Cerebellar cortex (tissue), 1 donor: ENCODE measurements around the gene PDE7B.
"Not testable (repeated sequence)": the region's sequence is repeated elsewhere in the genome, so short reads cannot be mapped to it uniquely, and the experiment has no call there.

Source experiments
- DNase-seq: peaks from one replicate; pipeline ENCODE4 v3.0.0-alpha.2; 2015; ENCODE audit warnings: low spot score

The PDE7B gene

GRCh38 chr6:136073216-136073615, 221.7 kb downstream of the PDE7B start:
- no peak for DNase-seq

- no peak for DNase-seq
Observed at GRCh38 chr6:136076496-136076895, 225.0 kb downstream of the PDE7B start.

- no peak for DNase-seq
Observed at GRCh38 chr6:136077834-136078576, 226.5 kb downstream of the PDE7B start.

GRCh38 chr6:136079701-136080565, 228.4 kb downstream of the PDE7B start:
- DNase-seq = no peak

DNA sequence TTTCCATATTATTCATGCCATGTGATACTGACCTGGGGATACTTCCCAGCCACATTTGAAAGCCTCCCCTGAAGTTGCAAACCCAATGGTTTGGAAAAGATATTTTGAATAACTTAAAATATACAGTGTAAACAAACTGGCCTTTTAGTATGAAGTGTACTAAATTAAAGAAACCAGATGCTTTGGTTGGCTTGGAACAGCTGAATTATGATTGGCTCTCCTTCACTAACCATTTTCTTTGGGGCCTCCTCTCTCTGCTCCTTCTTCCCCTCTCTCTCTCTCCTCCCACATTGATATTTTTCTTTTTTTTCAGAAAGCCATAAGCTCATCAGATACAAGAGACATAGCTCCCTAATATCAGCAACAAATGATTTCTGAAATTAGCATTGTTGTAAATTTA, 232.0 kb downstream of the PDE7B start:
- no peak for DNase-seq

DNA sequence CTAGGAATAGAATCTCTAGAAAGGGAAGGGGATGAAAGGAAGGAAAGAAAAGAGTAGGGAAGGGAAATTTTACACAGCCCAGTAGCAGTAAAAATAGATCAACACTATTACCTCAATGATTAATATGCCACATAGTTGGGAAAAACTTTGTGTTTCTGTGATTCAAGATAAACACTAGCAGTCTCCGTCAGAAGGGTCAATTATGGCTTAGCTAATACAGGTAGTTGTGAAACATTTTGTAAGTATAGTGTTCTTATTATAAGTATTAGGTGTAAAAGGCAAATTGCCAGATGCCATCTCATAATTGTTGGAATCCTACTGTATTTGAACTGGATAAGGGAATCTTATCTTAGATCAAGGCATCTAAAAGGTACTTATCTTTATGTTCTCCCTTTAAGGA, 232.9 kb downstream of the PDE7B start:
- DNase-seq = no peak

GRCh38 chr6:136085370-136086115, 234.0 kb downstream of the PDE7B start:
- no peak for DNase-seq

GRCh38 chr6:136086686-136087085, 235.2 kb downstream of the PDE7B start:
- no peak for DNase-seq

DNA sequence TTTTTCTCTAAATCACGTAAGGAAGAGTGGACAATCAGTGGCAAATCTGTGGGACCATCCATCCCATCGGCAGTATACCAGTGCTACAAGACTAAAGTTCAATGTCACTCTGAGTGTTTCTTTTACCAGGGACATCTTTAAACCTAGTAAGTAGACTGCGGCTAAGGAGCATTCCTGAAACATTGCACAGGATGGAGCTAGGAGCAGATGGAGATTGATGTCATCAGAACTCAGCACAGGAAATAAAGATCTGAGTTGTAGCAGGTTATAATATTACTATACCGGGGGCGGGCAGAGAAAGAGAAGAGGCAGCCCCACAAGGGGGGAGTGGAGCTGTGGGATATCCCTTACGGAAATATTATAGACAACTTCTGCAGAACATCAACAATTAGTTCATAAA, 236.5 kb downstream of the PDE7B start:
- DNase-seq = no peak

- DNase-seq = no peak
Observed at GRCh38 chr6:136088693-136089092, 237.2 kb downstream of the PDE7B start.

DNA sequence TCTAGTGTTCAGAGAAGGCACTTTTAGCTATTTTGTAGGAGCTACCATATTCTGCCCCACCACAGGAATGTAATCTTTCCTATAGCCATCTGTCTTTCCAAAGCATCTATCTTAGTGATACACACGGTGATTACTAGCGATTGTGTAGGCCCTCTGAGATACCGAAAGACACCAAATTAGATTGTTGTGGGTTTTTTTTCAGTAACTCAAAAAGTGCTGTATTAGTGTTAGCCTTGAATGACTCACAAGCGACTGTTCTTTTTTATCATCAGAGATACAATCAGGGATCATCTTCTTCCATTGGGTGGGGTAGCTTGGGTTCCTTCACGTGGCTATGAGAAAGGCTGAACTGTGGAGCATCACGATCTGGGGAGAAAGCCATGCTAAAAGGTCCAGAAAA, 238.4 kb downstream of the PDE7B start:
- no peak for DNase-seq

DNA sequence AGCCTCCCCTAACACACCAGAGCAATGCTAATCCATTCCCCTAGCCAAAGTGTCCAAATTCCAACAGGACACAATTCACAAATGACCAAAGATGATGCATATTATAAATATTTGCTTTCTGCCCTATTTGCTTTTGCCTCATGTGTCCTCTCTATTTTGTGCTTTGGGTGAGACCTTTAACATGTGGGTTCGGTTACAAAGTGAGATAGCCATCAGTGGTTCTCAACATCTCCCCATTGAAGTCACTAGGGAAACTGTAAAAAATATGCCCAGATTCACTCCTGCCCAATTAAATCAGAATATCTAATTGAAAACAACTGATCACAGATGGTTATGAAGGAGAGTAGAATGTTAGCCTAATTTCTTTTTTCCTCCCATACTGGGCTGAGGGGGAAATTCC, 239.4 kb downstream of the PDE7B start:
- DNase-seq = no peak

DNA sequence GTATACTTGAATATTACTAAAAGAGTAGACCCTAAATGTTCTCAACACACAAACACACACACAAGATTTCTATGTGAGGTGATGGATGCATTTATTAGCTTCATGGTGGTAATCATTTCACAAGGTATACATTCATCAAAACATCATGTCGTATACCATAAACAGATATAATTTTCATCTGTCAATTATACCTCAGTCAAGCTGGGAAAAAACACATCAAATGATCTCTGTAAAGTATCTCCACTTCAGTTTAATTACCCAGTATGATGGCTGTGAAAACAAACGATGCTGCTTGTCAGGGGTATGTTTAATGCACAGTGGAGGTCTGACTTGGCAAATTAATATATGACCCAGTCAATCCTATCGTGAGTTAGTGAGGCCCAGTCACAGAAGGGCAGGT, 241.4 kb downstream of the PDE7B start:
- DNase-seq = no peak

- no peak for DNase-seq
Observed at GRCh38 chr6:136093835-136094234, 242.3 kb downstream of the PDE7B start.

- DNase-seq = no peak
Observed at GRCh38 chr6:136094812-136095211, 243.3 kb downstream of the PDE7B start.

- DNase-seq = no peak
Observed at GRCh38 chr6:136095986-136096385, 244.5 kb downstream of the PDE7B start.

- DNase-seq = no peak
Observed at GRCh38 chr6:136102991-136103688, 251.6 kb downstream of the PDE7B start.

- DNase-seq = peak; percentile 10
Observed at GRCh38 chr6:136103763-136104311, 252.3 kb downstream of the PDE7B start.

- DNase-seq = no peak
Observed at GRCh38 chr6:136104556-136104955, 253.1 kb downstream of the PDE7B start.

GRCh38 chr6:136105797-136106196, 254.3 kb downstream of the PDE7B start:
- not testable (repeated sequence) for DNase-seq

DNA sequence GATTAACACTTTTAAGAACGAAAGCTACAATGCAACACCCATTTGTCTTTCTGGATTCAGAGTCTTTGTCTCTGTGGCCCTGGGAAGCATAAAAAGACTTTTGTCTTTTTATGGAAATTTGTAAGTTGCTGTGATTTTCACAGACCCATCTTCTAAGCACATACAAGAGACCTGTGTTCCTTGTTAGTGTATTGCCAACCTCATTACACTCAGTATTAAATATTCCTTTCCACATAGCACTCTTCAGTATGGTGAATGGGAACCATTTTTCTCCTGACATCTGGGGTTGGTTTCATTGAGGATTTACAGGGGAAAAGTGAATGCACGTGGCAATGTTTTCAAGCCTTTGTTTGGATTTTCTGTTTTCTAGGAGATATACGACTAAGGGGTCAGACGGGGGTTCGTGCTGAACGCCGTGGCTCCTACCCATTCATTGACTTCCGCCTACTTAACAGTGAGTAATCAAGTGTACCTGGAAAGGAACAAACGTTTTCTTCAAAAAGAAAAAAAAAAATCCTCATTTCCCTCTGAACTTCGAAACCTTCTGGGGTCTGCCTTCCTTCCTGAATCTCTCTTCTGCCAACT, 257.0 kb downstream of the PDE7B start:
- DNase-seq = no peak
